ENCODE data around the gene SLC13A3. TPM values are rescaled to one million over a fixed set of nuclear protein-coding genes. Genes with fewer than 3 reads are reported as not detected.

Gene SLC13A3
- total and polyA plus RNA-seq, 4 donors = 1.5 to 10.7 (median 8.3) TPM

GRCh38 chr20:46622165-46622564 lies 29.1 kb downstream of the SLC13A3 start:
- H3K9me3 ChIP-seq (ENCODE audit: control insufficient read depth in 4 of 4, low read length in 3 of 4) = no peaks in the 10 kb centered on the region
- no peak overlapping the region for H3K4me3 ChIP-seq (ENCODE audit: low read depth in 1 of 3, low read length in 3 of 3)
- no peak for TF ChIP-seq GABPA (IDR thresholded peaks at IDR 0.05 in 1 of 2, conservative IDR thresholded peaks at IDR 0.05 in 1 of 2)
- TF ChIP-seq MAX (IDR thresholded peaks at IDR 0.05) = no peak
- no peak for TF ChIP-seq YY1 (IDR thresholded peaks at IDR 0.05)
- TF ChIP-seq CTCF (IDR thresholded peaks at IDR 0.05; ENCODE audit: low read depth, low read length, missing input control) = no peak
- no peak for TF ChIP-seq EGR1 (IDR thresholded peaks at IDR 0.05; ENCODE audit: low read depth in 2 of 2)
- TF ChIP-seq HNF4A (conservative IDR thresholded peaks at IDR 0.05) = no peak
- no peak overlapping the region for H3K9ac ChIP-seq (ENCODE audit: low read depth in 1 of 2, low read length in 2 of 2)
- H3K36me3 ChIP-seq (ENCODE audit: control insufficient read depth in 4 of 4, insufficient read depth in 3 of 4, low read depth in 1 of 4, low read length in 3 of 4) = no peaks in the 10 kb centered on the region
- WGBS = 59% methylated on average over 1 of the region's 1 CpG
- DNase-seq (ENCODE audit: low spot score) = no peak
- no peak overlapping the region for H3K27ac ChIP-seq (ENCODE audit: low read depth in 1 of 2, low read length in 2 of 2)
- no peaks in the 10 kb centered on the region for H3K4me1 ChIP-seq (ENCODE audit: control insufficient read depth in 4 of 4, insufficient read depth in 4 of 4, low read length in 3 of 4)
- no peaks in the 10 kb centered on the region for H3K27me3 ChIP-seq (ENCODE audit: control insufficient read depth in 4 of 4, insufficient read depth in 4 of 4, low read length in 3 of 4)

- no peaks in the 10 kb centered on the region for H3K27me3 ChIP-seq (ENCODE audit: control insufficient read depth in 4 of 4, insufficient read depth in 4 of 4, low read length in 3 of 4)
- TF ChIP-seq CTCF (IDR thresholded peaks at IDR 0.05; ENCODE audit: low read depth, low read length, missing input control) (no peak), NR2F2 (IDR thresholded peaks at IDR 0.05) (no peak), HNF4G (IDR thresholded peaks at IDR 0.05) (no peak), EGR1 (IDR thresholded peaks at IDR 0.05; ENCODE audit: low read depth in 2 of 2) (no peak)
- no peak overlapping the region for H3K4me3 ChIP-seq (ENCODE audit: low read depth in 1 of 3, low read length in 3 of 3)
- no peak for DNase-seq (ENCODE audit: low spot score)
- no peak overlapping the region for H3K27ac ChIP-seq (ENCODE audit: low read depth in 1 of 2, low read length in 2 of 2)
- H3K36me3 ChIP-seq (ENCODE audit: control insufficient read depth in 4 of 4, insufficient read depth in 3 of 4, low read depth in 1 of 4, low read length in 3 of 4) = no peaks in the 10 kb centered on the region
- no peaks in the 10 kb centered on the region for H3K4me1 ChIP-seq (ENCODE audit: control insufficient read depth in 4 of 4, insufficient read depth in 4 of 4, low read length in 3 of 4)
- no peaks in the 10 kb centered on the region for H3K9me3 ChIP-seq (ENCODE audit: control insufficient read depth in 4 of 4, low read length in 3 of 4)
- 84% methylated on average over 4 of the region's 4 CpGs for WGBS
- no peak overlapping the region for H3K9ac ChIP-seq (ENCODE audit: low read depth in 1 of 2, low read length in 2 of 2)
Measured at GRCh38 chr20:46621492-46621891, 29.8 kb downstream of the SLC13A3 start.

- no peak for DNase-seq (ENCODE audit: low spot score)
- H3K4me3 ChIP-seq (ENCODE audit: low read depth in 1 of 3, low read length in 3 of 3) = no peak overlapping the region
- no peaks in the 10 kb centered on the region for H3K9me3 ChIP-seq (ENCODE audit: control insufficient read depth in 4 of 4, low read length in 3 of 4)
- no peak overlapping the region for H3K27ac ChIP-seq (ENCODE audit: low read depth in 1 of 2, low read length in 2 of 2)
- TF ChIP-seq JUND (IDR thresholded peaks at IDR 0.05) = no peak
- no peaks in the 10 kb centered on the region for H3K27me3 ChIP-seq (ENCODE audit: control insufficient read depth in 4 of 4, insufficient read depth in 4 of 4, low read length in 3 of 4)
- no peaks in the 10 kb centered on the region for H3K4me1 ChIP-seq (ENCODE audit: control insufficient read depth in 4 of 4, insufficient read depth in 4 of 4, low read length in 3 of 4)
- WGBS = 88% methylated on average over 2 of the region's 2 CpGs
- no peaks in the 10 kb centered on the region for H3K36me3 ChIP-seq (ENCODE audit: control insufficient read depth in 4 of 4, insufficient read depth in 3 of 4, low read depth in 1 of 4, low read length in 3 of 4)
- no peak overlapping the region for H3K9ac ChIP-seq (ENCODE audit: low read depth in 1 of 2, low read length in 2 of 2)
Measured at GRCh38 chr20:46619445-46619844, 31.8 kb downstream of the SLC13A3 start.

Measured in liver (tissue), 9 donors.